Keratinocyte (primary cell): Measurements from ENCODE around the gene SIK2.

ENCODE experiments used
- CTCF ChIP-seq, 3 experiments: IDR thresholded peaks in 1 of 3; conservative IDR thresholded peaks in 1 of 3; optimal IDR thresholded peaks in 1 of 3; 2 replicates in 2 of 3; 3 replicates in 1 of 3; pipeline versions ENCODE3 to v1.5.1; 2011; ENCODE audit warnings: low read length in 3 of 3, mild to moderate bottlenecking in 3 of 3, moderate library complexity in 2 of 3, control low read depth in 1 of 3, inconsistent platforms in 1 of 3; ENCODE audit not compliant: insufficient read depth in 2 of 3; ENCODE audit errors: extremely low read depth in 1 of 3
- EZH2 ChIP-seq: IDR thresholded peaks from one replicate; pipeline ENCODE4 v1.6.1; 2012; ENCODE audit warnings: inconsistent platforms, mild to moderate bottlenecking, low read length, moderate library complexity

- peak; percentile 70 to 74 (median 74) for TF ChIP-seq CTCF (optimal IDR thresholded peaks at IDR 0.05 in 1 of 3, IDR thresholded peaks at IDR 0.05 in 1 of 3, conservative IDR thresholded peaks at IDR 0.05 in 1 of 3; ENCODE audit: extremely low read depth in 1 of 3, insufficient read depth in 2 of 3, low read length in 3 of 3)
- no peak for TF ChIP-seq EZH2
Measured at GRCh38 chr11:111565114-111565720, 37.0 kb upstream of the SIK2 start.
